K562 (cell line): ENCODE data around the gene STRN3. TPM values are rescaled to one million over a fixed set of nuclear protein-coding genes. Genes with fewer than 3 reads are reported as not detected.

Experiments used
- CHD1 ChIP-seq: fragments of 200-600 bp; sonication (generic); IDR thresholded peaks from one replicate; pipeline ENCODE4 v1.6.1; 2012; ENCODE audit warnings: mild to moderate bottlenecking, moderate library complexity, low read length, inconsistent platforms
- ESRRB ChIP-seq: fragments of 250-450 bp; sonication (Bioruptor Pico); IDR thresholded peaks from 2 replicates; pipeline ENCODE4 v1.5.0; 2020; ENCODE audit warnings: mild to moderate bottlenecking, moderate library complexity, borderline replicate concordance
- ETV5 ChIP-seq: sonication (generic); formaldehyde crosslinking; IDR thresholded peaks from 2 replicates; pipeline ENCODE4 v1.4.0; 2020; ENCODE audit warnings: low read depth, mild to moderate bottlenecking, missing genetic modification reagents
- IFI16 ChIP-seq: fragments of 250-450 bp; sonication (Bioruptor Pico); IDR thresholded peaks from 2 replicates; pipeline ENCODE4 v2.1.2; 2022; ENCODE audit warnings: mild to moderate bottlenecking, inconsistent platforms
- PML ChIP-seq: IDR thresholded peaks from 2 replicates; pipeline ENCODE4 v1.6.1; 2012; ENCODE audit warnings: low read length, inconsistent platforms
- ZBTB1 ChIP-seq: sonication (generic); formaldehyde crosslinking; IDR thresholded peaks from 2 replicates; pipeline ENCODE4 v1.8.1; 2023; ENCODE audit warnings: missing genetic modification reagents, low read depth, mild to moderate bottlenecking, borderline replicate concordance
- ZNF551 ChIP-seq: fragments of 250-450 bp; sonication (Bioruptor Pico); IDR thresholded peaks from 2 replicates; pipeline ENCODE4 v1.5.0; 2021; ENCODE audit warnings: mild to moderate bottlenecking, moderate library complexity
- polyA plus RNA-seq, 8 experiments: library from polyadenylated mRNA; depleted of rRNA in 4 of 8; stranded (reverse) in 5 of 8; unstranded in 3 of 8; fragments of >200 nt; fragmentation: Nextera tagmentation in 2 of 8; fragmentation: Illumina TruSeq in 1 of 8; extraction: Ambion mirVana in 2 of 8; extraction: Trizol in 1 of 8; gene quantifications; 2 replicates each; pipeline versions ENCODE4 v1.2.1 to v1.2.3, GENCODE V29; 2011 to 2014; ENCODE audit warnings: inconsistent platforms in 1 of 8, missing spikeins in 1 of 8
- total RNA-seq, 7 experiments: library from RNA; depleted of rRNA in 6 of 7; stranded (reverse); fragments of >200 nt in 6 of 7; fragmentation: Illumina TruSeq in 2 of 7; extraction: Trizol in 2 of 7; gene quantifications; 2 replicates each; pipeline versions ENCODE4 v1.2.1 to v1.2.3, GENCODE V29; 2011 to 2021; ENCODE audit warnings: low replicate concordance in 1 of 7
- TF ChIP-seq, protein P1 (sequence below): fragments of 450-650 bp; IDR thresholded peaks from 2 replicates; pipeline ENCODE4 v1.6.1; 2016; ENCODE audit warnings: low read depth
- TF ChIP-seq, protein P2 (sequence below): sonication (generic); formaldehyde crosslinking; IDR thresholded peaks from 2 replicates; pipeline ENCODE4 v1.8.0; 2023; ENCODE audit warnings: missing genetic modification reagents, mild to moderate bottlenecking, borderline replicate concordance
- TF ChIP-seq, protein P3 (sequence below): sonication (generic); formaldehyde crosslinking; IDR thresholded peaks from 2 replicates; pipeline ENCODE4 v1.8.1; 2023; ENCODE audit warnings: mild to moderate bottlenecking, missing genetic modification reagents

Gene STRN3
- total and polyA plus RNA-seq, 9 of the 15 experiments (the other 6 are each of a cell fraction or from before 2014, with no cell fraction given) = 5.9 to 29.1 (median 16.0) TPM

DNA sequence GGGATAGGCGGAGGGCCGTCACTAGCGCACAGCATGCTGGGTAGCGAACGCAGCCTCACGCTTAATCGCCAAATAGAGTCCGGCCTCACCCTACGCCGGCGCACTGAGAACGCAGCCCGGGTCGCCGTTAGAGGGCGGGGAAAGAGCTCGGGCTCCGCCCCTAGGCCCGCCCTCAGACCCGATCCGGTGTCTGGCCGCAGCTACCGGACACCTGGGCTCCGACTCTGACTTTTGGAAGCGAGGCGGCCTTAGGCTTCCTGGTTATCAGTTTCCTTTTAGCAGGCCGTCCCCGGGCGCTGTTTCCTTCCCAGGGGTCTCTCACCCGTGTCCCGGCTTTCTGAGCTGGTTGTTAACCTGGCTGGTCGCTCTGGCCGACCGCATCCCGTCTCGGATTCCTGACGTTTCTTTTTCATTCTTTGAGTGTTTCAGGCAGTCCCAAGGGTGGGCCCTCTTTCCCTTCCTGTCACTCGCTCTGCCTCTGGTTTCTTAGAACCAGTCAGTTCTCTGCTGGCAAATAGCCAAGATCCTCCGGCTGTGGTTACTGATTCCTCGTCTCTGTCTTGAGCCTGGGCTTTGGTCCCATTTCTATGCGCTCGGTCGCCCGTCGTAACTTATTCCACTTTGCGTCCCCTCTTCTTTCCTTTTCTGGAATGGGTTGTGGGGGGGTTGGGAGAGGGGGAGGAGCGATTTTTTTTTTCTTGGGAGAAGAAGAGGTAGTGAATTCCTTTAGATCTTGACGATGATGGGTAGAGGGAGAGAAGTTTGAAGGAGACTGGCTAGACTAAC is 464 bp upstream of the STRN3 start (continued):
- TF ChIP-seq, protein P1, sequence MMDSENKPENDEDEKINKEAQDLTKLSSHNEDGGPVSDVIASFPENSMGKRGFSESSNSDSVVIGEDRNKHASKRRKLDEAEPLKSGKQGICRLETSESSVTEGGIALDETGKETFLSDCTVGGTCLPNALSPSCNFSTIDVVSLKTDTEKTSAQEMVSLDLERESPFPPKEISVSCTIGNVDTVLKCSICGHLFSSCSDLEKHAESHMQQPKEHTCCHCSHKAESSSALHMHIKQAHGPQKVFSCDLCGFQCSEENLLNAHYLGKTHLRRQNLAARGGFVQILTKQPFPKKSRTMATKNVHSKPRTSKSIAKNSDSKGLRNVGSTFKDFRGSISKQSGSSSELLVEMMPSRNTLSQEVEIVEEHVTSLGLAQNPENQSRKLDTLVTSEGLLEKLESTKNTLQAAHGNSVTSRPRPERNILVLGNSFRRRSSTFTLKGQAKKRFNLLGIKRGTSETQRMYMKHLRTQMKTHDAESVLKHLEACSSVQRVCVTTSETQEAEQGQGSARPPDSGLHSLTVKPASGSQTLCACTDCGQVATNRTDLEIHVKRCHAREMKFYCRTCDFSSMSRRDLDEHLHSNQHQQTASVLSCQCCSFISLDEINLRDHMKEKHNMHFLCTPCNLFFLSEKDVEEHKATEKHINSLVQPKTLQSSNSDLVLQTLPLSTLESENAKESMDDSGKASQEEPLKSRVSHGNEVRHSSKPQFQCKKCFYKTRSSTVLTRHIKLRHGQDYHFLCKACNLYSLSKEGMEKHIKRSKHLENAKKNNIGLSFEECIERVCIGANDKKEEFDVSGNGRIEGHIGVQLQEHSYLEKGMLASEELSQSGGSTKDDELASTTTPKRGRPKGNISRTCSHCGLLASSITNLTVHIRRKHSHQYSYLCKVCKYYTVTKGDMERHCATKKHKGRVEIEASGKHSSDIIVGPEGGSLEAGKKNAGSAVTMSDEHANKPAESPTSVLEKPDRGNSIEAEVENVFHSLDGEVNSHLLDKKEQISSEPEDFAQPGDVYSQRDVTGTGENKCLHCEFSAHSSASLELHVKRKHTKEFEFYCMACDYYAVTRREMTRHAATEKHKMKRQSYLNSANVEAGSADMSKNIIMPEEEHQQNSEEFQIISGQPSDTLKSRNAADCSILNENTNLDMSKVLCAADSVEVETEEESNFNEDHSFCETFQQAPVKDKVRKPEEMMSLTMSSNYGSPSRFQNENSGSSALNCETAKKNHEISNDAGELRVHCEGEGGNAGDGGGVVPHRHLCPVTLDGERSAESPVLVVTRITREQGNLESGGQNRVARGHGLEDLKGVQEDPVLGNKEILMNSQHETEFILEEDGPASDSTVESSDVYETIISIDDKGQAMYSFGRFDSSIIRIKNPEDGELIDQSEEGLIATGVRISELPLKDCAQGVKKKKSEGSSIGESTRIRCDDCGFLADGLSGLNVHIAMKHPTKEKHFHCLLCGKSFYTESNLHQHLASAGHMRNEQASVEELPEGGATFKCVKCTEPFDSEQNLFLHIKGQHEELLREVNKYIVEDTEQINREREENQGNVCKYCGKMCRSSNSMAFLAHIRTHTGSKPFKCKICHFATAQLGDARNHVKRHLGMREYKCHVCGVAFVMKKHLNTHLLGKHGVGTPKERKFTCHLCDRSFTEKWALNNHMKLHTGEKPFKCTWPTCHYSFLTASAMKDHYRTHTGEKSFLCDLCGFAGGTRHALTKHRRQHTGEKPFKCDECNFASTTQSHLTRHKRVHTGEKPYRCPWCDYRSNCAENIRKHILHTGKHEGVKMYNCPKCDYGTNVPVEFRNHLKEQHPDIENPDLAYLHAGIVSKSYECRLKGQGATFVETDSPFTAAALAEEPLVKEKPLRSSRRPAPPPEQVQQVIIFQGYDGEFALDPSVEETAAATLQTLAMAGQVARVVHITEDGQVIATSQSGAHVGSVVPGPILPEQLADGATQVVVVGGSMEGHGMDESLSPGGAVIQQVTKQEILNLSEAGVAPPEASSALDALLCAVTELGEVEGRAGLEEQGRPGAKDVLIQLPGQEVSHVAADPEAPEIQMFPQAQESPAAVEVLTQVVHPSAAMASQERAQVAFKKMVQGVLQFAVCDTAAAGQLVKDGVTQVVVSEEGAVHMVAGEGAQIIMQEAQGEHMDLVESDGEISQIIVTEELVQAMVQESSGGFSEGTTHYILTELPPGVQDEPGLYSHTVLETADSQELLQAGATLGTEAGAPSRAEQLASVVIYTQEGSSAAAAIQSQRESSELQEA = no peak
- TF ChIP-seq, protein P2, sequence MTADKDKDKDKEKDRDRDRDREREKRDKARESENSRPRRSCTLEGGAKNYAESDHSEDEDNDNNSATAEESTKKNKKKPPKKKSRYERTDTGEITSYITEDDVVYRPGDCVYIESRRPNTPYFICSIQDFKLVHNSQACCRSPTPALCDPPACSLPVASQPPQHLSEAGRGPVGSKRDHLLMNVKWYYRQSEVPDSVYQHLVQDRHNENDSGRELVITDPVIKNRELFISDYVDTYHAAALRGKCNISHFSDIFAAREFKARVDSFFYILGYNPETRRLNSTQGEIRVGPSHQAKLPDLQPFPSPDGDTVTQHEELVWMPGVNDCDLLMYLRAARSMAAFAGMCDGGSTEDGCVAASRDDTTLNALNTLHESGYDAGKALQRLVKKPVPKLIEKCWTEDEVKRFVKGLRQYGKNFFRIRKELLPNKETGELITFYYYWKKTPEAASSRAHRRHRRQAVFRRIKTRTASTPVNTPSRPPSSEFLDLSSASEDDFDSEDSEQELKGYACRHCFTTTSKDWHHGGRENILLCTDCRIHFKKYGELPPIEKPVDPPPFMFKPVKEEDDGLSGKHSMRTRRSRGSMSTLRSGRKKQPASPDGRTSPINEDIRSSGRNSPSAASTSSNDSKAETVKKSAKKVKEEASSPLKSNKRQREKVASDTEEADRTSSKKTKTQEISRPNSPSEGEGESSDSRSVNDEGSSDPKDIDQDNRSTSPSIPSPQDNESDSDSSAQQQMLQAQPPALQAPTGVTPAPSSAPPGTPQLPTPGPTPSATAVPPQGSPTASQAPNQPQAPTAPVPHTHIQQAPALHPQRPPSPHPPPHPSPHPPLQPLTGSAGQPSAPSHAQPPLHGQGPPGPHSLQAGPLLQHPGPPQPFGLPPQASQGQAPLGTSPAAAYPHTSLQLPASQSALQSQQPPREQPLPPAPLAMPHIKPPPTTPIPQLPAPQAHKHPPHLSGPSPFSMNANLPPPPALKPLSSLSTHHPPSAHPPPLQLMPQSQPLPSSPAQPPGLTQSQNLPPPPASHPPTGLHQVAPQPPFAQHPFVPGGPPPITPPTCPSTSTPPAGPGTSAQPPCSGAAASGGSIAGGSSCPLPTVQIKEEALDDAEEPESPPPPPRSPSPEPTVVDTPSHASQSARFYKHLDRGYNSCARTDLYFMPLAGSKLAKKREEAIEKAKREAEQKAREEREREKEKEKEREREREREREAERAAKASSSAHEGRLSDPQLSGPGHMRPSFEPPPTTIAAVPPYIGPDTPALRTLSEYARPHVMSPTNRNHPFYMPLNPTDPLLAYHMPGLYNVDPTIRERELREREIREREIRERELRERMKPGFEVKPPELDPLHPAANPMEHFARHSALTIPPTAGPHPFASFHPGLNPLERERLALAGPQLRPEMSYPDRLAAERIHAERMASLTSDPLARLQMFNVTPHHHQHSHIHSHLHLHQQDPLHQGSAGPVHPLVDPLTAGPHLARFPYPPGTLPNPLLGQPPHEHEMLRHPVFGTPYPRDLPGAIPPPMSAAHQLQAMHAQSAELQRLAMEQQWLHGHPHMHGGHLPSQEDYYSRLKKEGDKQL (CRISPR knock-in tag) = no peak
- TF ChIP-seq ESRRB (CRISPR knock-in tag) = no peak
- TF ChIP-seq PML = no peak
- TF ChIP-seq CHD1 = no peak
- TF ChIP-seq ZBTB1 (CRISPR knock-in tag) = no peak
- TF ChIP-seq ETV5 (CRISPR knock-in tag) = peak; percentile 36; the same call in 1 of the 2 replicates
- TF ChIP-seq, protein P3, sequence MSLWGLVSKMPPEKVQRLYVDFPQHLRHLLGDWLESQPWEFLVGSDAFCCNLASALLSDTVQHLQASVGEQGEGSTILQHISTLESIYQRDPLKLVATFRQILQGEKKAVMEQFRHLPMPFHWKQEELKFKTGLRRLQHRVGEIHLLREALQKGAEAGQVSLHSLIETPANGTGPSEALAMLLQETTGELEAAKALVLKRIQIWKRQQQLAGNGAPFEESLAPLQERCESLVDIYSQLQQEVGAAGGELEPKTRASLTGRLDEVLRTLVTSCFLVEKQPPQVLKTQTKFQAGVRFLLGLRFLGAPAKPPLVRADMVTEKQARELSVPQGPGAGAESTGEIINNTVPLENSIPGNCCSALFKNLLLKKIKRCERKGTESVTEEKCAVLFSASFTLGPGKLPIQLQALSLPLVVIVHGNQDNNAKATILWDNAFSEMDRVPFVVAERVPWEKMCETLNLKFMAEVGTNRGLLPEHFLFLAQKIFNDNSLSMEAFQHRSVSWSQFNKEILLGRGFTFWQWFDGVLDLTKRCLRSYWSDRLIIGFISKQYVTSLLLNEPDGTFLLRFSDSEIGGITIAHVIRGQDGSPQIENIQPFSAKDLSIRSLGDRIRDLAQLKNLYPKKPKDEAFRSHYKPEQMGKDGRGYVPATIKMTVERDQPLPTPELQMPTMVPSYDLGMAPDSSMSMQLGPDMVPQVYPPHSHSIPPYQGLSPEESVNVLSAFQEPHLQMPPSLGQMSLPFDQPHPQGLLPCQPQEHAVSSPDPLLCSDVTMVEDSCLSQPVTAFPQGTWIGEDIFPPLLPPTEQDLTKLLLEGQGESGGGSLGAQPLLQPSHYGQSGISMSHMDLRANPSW (CRISPR knock-in tag) = no peak
- TF ChIP-seq ZNF551 (CRISPR knock-in tag) = no peak
- TF ChIP-seq IFI16 (CRISPR knock-in tag) = no peak
